Tibial nerve (tissue), 3 donors: Measurements from ENCODE around the gene C2orf81.

Experiments
- EP300 ChIP-seq, 2 donors: sonication (generic); formaldehyde crosslinking; IDR thresholded peaks; one replicate each; pipeline ENCODE4 v1.6.1; 2017; ENCODE audit warnings: antibody characterized with exemption in 2 of 2, mild to moderate bottlenecking in 1 of 2
- POLR2A ChIP-seq, 2 donors: fragments of 450-650 bp; IDR thresholded peaks; one replicate each; pipeline ENCODE4 v1.6.1; 2017; ENCODE audit warnings: antibody characterized with exemption in 2 of 2, mild to moderate bottlenecking in 2 of 2, moderate library complexity in 2 of 2

- no peak for TF ChIP-seq EP300 (IDR thresholded peaks at IDR 0.05)
- no peak for TF ChIP-seq POLR2A (IDR thresholded peaks at IDR 0.05)
Observed at GRCh38 chr2:74417763-74418162, 3.7 kb downstream of the C2orf81 start.
